SK-N-SH treated with all-trans-retinoic acid at 6 μM for 48 hours (cell line): ENCODE measurements around the gene ZNF705A.
"Not testable (repeated sequence)": the region's sequence is repeated elsewhere in the genome, so short reads cannot be mapped to it uniquely, and the experiment has no call there.

Experiments
- CREB5 ChIP-seq: fragments of 250-450 bp; sonication (Bioruptor Pico); IDR thresholded peaks from 2 replicates; pipeline ENCODE4 v1.5.1; 2020; ENCODE audit warnings: low read depth, mild to moderate bottlenecking, moderate library complexity
- GLIS3 ChIP-seq: fragments of 250-450 bp; sonication (Bioruptor Pico); IDR thresholded peaks from 2 replicates; pipeline ENCODE4 v1.5.0; 2020; ENCODE audit warnings: mild to moderate bottlenecking, moderate library complexity
- OSR1 ChIP-seq: fragments of 250-450 bp; sonication (Bioruptor Pico); IDR thresholded peaks from 2 replicates; pipeline ENCODE4 v1.8.0; 2022; ENCODE audit warnings: moderate library complexity, mild to moderate bottlenecking, inconsistent platforms
- PPARA ChIP-seq: fragments of 250-450 bp; sonication (Bioruptor Pico); IDR thresholded peaks from 2 replicates; pipeline ENCODE4 v1.5.0; 2020; ENCODE audit warnings: mild to moderate bottlenecking, borderline replicate concordance
- TCF4 ChIP-seq: fragments of 250-450 bp; sonication (Bioruptor Pico); IDR thresholded peaks from 2 replicates; pipeline ENCODE4 v1.8.0; 2021; ENCODE audit warnings: mild to moderate bottlenecking, moderate library complexity, borderline replicate concordance
- TSHZ2 ChIP-seq: fragments of 250-450 bp; sonication (Bioruptor Pico); IDR thresholded peaks from 2 replicates; pipeline ENCODE4 v1.5.0; 2020; ENCODE audit warnings: mild to moderate bottlenecking, moderate library complexity
- ZFP3 ChIP-seq: fragments of 250-450 bp; sonication (Bioruptor Pico); IDR thresholded peaks from 2 replicates; pipeline ENCODE4 v1.5.0; 2020; ENCODE audit warnings: mild to moderate bottlenecking, moderate library complexity
- ZFP30 ChIP-seq: fragments of 450-650 bp; formaldehyde crosslinking; IDR thresholded peaks from 2 replicates; pipeline ENCODE4 v1.5.0; 2022; ENCODE audit warnings: mild to moderate bottlenecking, moderate library complexity
- TF ChIP-seq, protein P1 (sequence below): fragments of 250-450 bp; sonication (Bioruptor Pico); IDR thresholded peaks from 2 replicates; pipeline ENCODE4 v1.8.0; 2020; ENCODE audit warnings: mild to moderate bottlenecking, moderate library complexity, borderline replicate concordance

DNA sequence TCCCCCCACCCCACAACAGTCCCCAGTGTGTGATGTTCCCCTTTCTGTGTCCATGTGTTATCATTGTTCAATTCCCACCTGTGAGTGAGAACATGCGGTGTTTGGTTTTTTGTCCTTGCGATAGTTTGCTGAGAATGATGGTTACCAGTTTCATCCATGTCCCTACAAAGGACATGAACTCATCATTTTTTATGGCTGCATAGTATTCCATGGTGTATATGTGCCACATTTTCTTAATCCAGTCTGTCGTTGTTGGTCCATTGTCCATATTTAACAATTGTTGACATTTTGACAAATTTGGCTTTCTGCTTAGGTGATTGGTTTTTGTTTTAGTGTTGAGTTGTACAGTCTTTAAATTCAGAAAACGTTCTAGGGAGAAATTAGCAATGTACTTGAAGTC is 43.7 kb upstream of the ZNF705A start:
- TF ChIP-seq TSHZ2 (CRISPR knock-in tag); GLIS3; ZFP30 (CRISPR knock-in tag); CREB5 (CRISPR knock-in tag); ZFP3 (CRISPR knock-in tag); OSR1 (CRISPR knock-in tag); TCF4 (CRISPR knock-in tag); PPARA (CRISPR knock-in tag): not testable (repeated sequence)
- TF ChIP-seq, protein P1, sequence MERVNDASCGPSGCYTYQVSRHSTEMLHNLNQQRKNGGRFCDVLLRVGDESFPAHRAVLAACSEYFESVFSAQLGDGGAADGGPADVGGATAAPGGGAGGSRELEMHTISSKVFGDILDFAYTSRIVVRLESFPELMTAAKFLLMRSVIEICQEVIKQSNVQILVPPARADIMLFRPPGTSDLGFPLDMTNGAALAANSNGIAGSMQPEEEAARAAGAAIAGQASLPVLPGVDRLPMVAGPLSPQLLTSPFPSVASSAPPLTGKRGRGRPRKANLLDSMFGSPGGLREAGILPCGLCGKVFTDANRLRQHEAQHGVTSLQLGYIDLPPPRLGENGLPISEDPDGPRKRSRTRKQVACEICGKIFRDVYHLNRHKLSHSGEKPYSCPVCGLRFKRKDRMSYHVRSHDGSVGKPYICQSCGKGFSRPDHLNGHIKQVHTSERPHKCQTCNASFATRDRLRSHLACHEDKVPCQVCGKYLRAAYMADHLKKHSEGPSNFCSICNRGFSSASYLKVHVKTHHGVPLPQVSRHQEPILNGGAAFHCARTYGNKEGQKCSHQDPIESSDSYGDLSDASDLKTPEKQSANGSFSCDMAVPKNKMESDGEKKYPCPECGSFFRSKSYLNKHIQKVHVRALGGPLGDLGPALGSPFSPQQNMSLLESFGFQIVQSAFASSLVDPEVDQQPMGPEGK (CRISPR knock-in tag) = not testable (repeated sequence)
